Esophagus (tissue), 2 donors: Measurements from ENCODE around the gene THEMIS. TPM values are rescaled to one million over a fixed set of nuclear protein-coding genes. Genes with fewer than 3 reads are reported as not detected.

Experiments
- H3K27ac ChIP-seq, 2 donors: one replicate each; pipeline ENCODE4 v1.5.1; 2013; ENCODE audit warnings: low read depth in 2 of 2, mild to moderate bottlenecking in 2 of 2, inconsistent platforms in 1 of 2, low read length in 1 of 2, moderate library complexity in 1 of 2
- H3K27me3 ChIP-seq, 2 donors: one replicate each; pipeline ENCODE4 v1.6.1; 2013; ENCODE audit warnings: low read length in 2 of 2, control low read depth in 1 of 2, mild to moderate bottlenecking in 1 of 2; ENCODE audit not compliant: insufficient read depth in 2 of 2, control insufficient read depth in 1 of 2
- H3K36me3 ChIP-seq, 2 donors: one replicate each; pipeline ENCODE4 v1.6.1; 2013; ENCODE audit warnings: low read length in 1 of 2; ENCODE audit not compliant: control insufficient read depth in 2 of 2, insufficient read depth in 2 of 2
- H3K4me1 ChIP-seq, 2 donors: one replicate each; pipeline ENCODE4 v1.6.1; 2013; ENCODE audit warnings: low read length in 1 of 2; ENCODE audit not compliant: control insufficient read depth in 2 of 2, insufficient read depth in 2 of 2
- H3K4me3 ChIP-seq, 2 donors: one replicate each; pipeline ENCODE4 v1.5.1; 2013; ENCODE audit warnings: low read length in 2 of 2, mild to moderate bottlenecking in 2 of 2, low read depth in 1 of 2, moderate library complexity in 1 of 2
- H3K9me3 ChIP-seq, 2 donors: one replicate each; pipeline ENCODE4 v1.6.1; 2013; ENCODE audit warnings: mild to moderate bottlenecking in 2 of 2, low read depth in 1 of 2, low read length in 1 of 2, moderate library complexity in 1 of 2; ENCODE audit not compliant: control insufficient read depth in 2 of 2, insufficient read depth in 1 of 2
- WGBS, 2 donors: extraction: QIAGEN DNeasy Blood & Tissue Kit; methylation state at CpG; one replicate each; pipeline ENCODE4 v1.1.7; 2013; 5-methylcytosine and 5-hydroxymethylcytosine counted together
- polyA plus RNA-seq, 2 donors: library from polyadenylated mRNA; stranded (reverse); fragments of 200-250 nt; gene quantifications; one replicate each; pipeline ENCODE4 v1.2.3, GENCODE V29; 2013
- donor health status: healthy with polysubstance abuse.
- donor health status: Bipolar disorder and iron deficiency.

THEMIS gene
- polyA plus RNA-seq, 2 donors, result 0.20 to 0.22 TPM

DNA sequence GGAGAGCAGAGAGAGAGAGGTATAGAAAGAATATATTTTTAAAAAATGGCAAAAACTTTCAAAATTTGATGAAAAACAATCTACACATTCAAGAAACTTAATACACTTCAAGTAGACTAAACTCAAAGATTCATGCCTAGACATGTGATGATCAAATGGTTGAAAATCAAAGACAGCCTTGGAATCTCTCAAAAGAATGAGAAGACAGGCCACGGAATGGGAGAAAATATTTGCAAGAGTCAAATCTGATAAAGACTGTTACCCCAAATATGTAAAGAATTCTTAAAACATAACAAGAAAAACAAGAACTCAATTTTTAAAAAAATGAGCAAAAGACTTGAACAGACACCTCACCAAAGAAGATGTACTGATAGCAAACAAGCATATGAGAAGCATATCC, 49.7 kb downstream of the THEMIS start:
- Histone ChIP-seq H3K4me3 (no peak overlapping the region), H3K27me3 (no peaks in the 10 kb centered on the region), H3K36me3 (no peaks in the 10 kb centered on the region), H3K27ac (no peak overlapping the region), H3K4me1 (no peaks in the 10 kb centered on the region), H3K9me3 (no peaks in the 10 kb centered on the region)
- 57 to 76% methylated on average over 1 of the region's 1 CpG for WGBS, 2 donors

DNA sequence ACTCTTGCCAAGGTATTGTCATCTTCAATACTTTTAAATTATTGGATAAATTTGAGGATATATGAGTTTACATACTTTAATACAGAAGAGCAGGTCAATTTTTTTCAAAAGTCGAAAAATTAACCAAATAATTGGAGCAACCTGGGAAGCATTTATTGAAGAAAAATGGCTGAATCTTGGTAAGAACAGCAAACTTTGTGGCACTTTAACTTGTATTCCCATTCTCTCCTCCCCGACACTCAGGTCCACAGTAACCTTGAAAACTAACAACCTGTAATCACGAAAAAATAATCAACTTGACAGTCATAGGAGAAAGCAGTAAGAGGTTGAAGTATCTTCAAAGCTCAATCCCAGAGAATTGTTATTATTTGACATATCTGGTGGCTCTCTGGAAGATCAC, 55.6 kb downstream of the THEMIS start:
- H3K4me3 ChIP-seq, result no peak overlapping the region
- WGBS, 2 donors, result 86 to 91% methylated on average over 3 of the region's 3 CpGs
- no peaks in the 10 kb centered on the region for H3K27me3 ChIP-seq

DNA sequence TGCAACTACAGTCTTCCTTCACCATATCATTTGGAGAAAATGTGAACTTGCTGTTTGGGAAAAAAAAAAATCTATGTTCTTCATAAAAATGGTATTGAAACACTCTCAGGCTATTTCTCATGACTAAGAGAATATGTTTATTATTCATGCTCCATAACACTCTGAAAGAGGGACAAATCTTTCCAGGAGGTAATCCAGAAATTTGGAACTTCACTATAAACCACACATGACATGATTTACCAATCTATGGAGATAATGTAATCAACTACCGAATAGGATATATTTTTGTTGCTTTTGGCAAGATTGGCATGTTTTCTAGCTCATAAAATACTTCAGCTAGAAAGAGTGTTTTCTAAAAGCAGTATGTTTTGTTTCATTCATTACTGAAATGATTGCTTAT, 56.3 kb downstream of the THEMIS start:
- 62 to 67% methylated on average over 1 of the region's 1 CpG for WGBS, 2 donors
- Histone ChIP-seq H3K36me3 (no peaks in the 10 kb centered on the region), H3K9me3 (no peaks in the 10 kb centered on the region), H3K4me1 (no peaks in the 10 kb centered on the region), H3K27ac (no peak overlapping the region), H3K4me3 (no peak overlapping the region), H3K27me3 (no peaks in the 10 kb centered on the region)

More for the DNA sequence above, 55.6 kb downstream of the THEMIS start:
- Histone ChIP-seq H3K9me3 (no peaks in the 10 kb centered on the region), H3K36me3 (no peaks in the 10 kb centered on the region), H3K27ac (no peak overlapping the region), H3K4me1 (no peaks in the 10 kb centered on the region)

DNA sequence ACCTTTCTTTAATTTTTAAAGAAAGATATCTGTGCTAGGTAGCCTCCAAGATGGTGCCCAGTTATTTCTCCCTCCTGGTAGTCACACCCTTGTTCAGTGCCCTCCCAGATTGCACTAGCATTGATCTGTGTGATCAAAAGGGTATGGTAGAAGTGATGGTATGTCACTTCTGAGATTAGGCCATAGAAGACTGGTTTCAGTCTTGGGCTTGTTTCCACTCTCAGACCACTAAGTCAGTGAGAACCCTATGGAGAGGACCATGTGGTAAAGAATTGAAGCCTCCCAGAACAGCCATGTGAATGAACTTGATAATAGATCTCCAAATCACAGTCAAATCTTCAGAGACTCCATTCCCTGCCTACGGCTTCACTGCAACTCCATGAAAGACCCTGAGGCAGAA, 57.3 kb downstream of the THEMIS start:
- 91 to 100% methylated on average over 1 of the region's 1 CpG for WGBS, 2 donors
- H3K36me3 ChIP-seq, result no peaks in the 10 kb centered on the region
- H3K4me3 ChIP-seq, result no peak overlapping the region
- no peaks in the 10 kb centered on the region for H3K27me3 ChIP-seq
- no peaks in the 10 kb centered on the region for H3K4me1 ChIP-seq
- H3K27ac ChIP-seq, result no peak overlapping the region
- no peaks in the 10 kb centered on the region for H3K9me3 ChIP-seq

DNA sequence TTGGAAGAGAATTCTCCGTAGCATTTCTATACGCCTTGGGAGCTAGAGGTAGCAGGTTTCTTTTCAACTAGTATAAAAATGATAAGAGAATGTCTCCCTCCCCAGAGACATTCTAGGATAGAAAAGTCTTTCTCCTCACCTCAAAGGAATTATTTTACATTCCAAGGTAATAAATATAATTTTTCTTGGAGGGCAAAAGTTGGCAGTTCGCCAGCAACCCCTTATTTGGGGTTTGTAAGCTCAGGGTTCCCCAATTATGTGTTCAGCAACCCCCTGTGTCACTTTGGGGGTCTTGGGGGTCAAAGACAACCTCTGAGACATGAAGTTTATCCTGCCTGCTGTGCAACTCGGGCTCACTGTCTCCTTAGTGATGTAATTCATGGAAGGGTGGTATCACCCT, 58.3 kb downstream of the THEMIS start:
- H3K27ac ChIP-seq, result no peak overlapping the region
- H3K36me3 ChIP-seq, result no peaks in the 10 kb centered on the region
- no peaks in the 10 kb centered on the region for H3K9me3 ChIP-seq
- no peaks in the 10 kb centered on the region for H3K27me3 ChIP-seq
- no peak overlapping the region for H3K4me3 ChIP-seq
- no peaks in the 10 kb centered on the region for H3K4me1 ChIP-seq
- 70 to 71% methylated on average over 4 of the region's 4 CpGs for WGBS, 2 donors

DNA sequence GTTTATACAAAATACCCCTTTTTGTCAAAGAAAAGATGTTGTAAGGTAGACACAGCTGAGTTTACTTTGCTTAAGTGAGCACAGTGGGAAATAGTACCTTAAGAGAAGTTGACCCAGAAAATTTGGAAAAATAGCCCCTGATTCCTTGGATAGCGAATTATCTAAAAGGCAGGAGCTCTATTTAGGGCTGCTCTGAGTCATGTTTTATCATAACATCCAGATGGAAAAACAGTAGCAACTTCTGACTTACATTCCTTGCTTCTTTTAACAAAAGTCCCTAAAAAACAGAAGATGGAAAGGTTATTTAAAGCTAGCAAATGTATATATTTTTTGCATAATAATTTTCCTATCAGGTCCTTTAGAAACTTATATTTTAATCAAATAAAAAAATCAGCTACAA, 59.0 kb downstream of the THEMIS start:
- WGBS, 2 donors, result 77 to 82% methylated on average over 1 of the region's 1 CpG
- Histone ChIP-seq H3K4me1 (no peaks in the 10 kb centered on the region), H3K4me3 (no peak overlapping the region), H3K27me3 (no peaks in the 10 kb centered on the region), H3K36me3 (no peaks in the 10 kb centered on the region), H3K27ac (no peak overlapping the region), H3K9me3 (no peaks in the 10 kb centered on the region)

DNA sequence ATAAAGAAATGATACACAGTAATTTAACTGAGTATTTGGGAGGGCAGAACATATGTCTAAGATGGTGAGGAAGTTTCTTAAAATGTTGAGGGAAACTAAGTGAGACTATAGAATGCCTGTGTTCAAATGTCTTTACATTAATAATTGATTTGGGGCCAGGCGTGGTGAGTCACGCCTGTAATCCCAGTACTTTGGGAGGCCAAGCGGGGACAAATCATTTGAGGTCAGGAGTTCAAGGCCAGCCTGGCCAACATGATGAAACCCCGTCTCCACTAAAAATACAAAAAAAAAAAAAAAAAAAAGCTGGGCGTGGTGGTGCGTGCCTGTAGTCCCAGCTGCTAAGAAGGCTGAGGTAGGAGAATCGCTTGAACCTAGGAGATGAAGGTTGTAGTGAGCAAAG, 66.7 kb downstream of the THEMIS start:
- no peaks in the 10 kb centered on the region for H3K4me1 ChIP-seq
- no peaks in the 10 kb centered on the region for H3K9me3 ChIP-seq
- no peak overlapping the region for H3K27ac ChIP-seq
- no peak overlapping the region for H3K4me3 ChIP-seq
- H3K27me3 ChIP-seq, result no peaks in the 10 kb centered on the region
- WGBS, 2 donors, result 87 to 89% methylated on average over 7 of the region's 7 CpGs
- no peaks in the 10 kb centered on the region for H3K36me3 ChIP-seq

DNA sequence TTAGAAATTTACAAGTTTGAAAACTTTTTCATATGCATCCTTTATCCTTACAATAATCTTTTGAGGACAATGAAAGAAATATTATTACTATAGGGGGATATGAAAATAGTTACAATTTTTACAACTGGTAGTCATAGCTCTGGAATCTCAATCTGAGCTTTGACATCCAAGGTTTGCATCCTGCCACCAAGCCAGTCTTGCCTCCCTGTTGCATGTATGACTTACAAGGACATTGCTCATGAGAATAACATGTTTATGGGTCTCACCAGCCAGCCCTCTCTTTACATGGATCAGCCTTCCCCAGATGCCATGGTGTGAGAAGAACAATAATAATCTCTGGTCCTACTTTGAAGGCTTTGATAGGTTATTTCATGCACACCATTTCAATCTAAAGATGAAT, 67.5 kb downstream of the THEMIS start:
- no peak overlapping the region for H3K4me3 ChIP-seq
- no peaks in the 10 kb centered on the region for H3K4me1 ChIP-seq
- no peaks in the 10 kb centered on the region for H3K27me3 ChIP-seq
- no peaks in the 10 kb centered on the region for H3K36me3 ChIP-seq
- H3K9me3 ChIP-seq, result no peaks in the 10 kb centered on the region
- H3K27ac ChIP-seq, result no peak overlapping the region

DNA sequence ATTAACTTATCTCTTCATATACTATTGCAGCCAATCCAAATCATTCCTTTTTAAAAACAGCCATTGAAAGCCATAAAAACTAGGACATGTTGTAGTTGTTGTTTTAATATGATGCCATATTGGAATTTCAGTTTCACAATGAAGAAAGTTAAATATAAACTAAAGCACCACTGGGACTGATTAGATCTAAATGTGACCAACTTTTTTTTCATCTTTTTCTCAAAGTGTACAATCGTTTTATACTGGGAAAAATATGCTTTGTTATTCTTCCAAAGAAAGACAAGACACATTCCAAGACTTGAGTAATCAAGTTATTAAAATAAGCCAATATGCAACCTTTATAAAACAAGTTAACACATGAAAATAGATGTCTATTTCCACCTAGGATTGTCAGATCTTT, 68.5 kb downstream of the THEMIS start:
- WGBS, 2 donors, result 9 to 16% methylated on average over 1 of the region's 1 CpG
- no peaks in the 10 kb centered on the region for H3K4me1 ChIP-seq
- H3K27ac ChIP-seq, result no peak overlapping the region
- no peaks in the 10 kb centered on the region for H3K36me3 ChIP-seq
- no peak overlapping the region for H3K4me3 ChIP-seq
- H3K9me3 ChIP-seq, result no peaks in the 10 kb centered on the region
- H3K27me3 ChIP-seq, result no peaks in the 10 kb centered on the region

DNA sequence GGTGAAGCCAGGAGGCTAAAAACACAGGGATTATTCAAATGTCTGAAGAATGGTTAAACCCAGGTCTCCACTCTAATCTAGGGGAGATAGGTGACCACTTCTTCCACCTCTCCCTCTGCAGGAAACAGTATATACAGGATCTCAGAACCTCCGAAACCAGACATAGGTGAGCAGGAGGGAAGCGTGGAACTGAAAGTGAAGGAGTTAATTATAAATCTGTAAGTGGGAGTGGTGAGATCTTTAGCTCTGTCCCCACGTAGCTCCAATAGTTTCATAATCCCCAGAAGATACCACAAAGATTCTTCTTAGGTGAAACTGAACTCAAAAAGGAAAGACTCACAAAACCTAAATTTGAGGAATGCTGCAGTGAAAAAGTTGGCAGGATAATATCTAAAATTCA, 76.8 kb downstream of the THEMIS start:
- no peaks in the 10 kb centered on the region for H3K4me1 ChIP-seq
- H3K9me3 ChIP-seq, result no peaks in the 10 kb centered on the region
- no peak overlapping the region for H3K4me3 ChIP-seq
- no peaks in the 10 kb centered on the region for H3K27me3 ChIP-seq
- 49 to 66% methylated on average over 3 of the region's 3 CpGs for WGBS, 2 donors
- H3K36me3 ChIP-seq, result no peaks in the 10 kb centered on the region
- H3K27ac ChIP-seq, result no peak overlapping the region
